ENCODE data around the gene TMEM33. TPM values are rescaled to one million over a fixed set of nuclear protein-coding genes. Genes with fewer than 3 reads are reported as not detected.

TMEM33 gene
- total RNA-seq, 1 donor from 2014 or later = 65.1 TPM

GRCh38 chr4:41939016-41939626 is 3.9 kb downstream of the TMEM33 start:
- no peak overlapping the region for H3K4me3 ChIP-seq
- H3K27ac ChIP-seq = no peak overlapping the region
- no peak for DNase-seq (ENCODE audit: low spot score in 2 of 2)
- no peak for TF ChIP-seq CTCF (IDR thresholded peaks at IDR 0.05)
- no peaks in the 10 kb centered on the region for H3K9me3 ChIP-seq
- H3K36me3 ChIP-seq = peaks cover 7 to 26% of the 10 kb centered on the region in 2 donors
- no peaks in the 10 kb centered on the region for H3K27me3 ChIP-seq
- peaks cover 4 to 6% of the 10 kb centered on the region in 2 donors for H3K4me1 ChIP-seq
- intact Hi-C loops (cut with DNase I) = no loop called here

- intact Hi-C loops (cut with DNase I) = no loop called here
- no peaks in the 10 kb centered on the region for H3K27me3 ChIP-seq
- H3K36me3 ChIP-seq = peaks cover 18 to 39% of the 10 kb centered on the region in 2 donors
- H3K9me3 ChIP-seq = no peaks in the 10 kb centered on the region
- no peak overlapping the region for H3K27ac ChIP-seq
- no peak for DNase-seq (ENCODE audit: low spot score in 2 of 2)
- H3K4me1 ChIP-seq = peaks cover 4 to 6% of the 10 kb centered on the region in 2 donors
- TF ChIP-seq CTCF (IDR thresholded peaks at IDR 0.05) = no peak
- no peak overlapping the region for H3K4me3 ChIP-seq
Measured at GRCh38 chr4:41940834-41941233, 5.6 kb downstream of the TMEM33 start.

- no peak for DNase-seq (ENCODE audit: low spot score in 2 of 2)
- Histone ChIP-seq H3K27me3 (no peaks in the 10 kb centered on the region), H3K4me1 (no peaks in the 10 kb centered on the region), H3K27ac (no peak overlapping the region), H3K36me3 (peaks cover 18 to 45% of the 10 kb centered on the region in 2 donors), H3K9me3 (no peaks in the 10 kb centered on the region), H3K4me3 (no peak overlapping the region)
- TF ChIP-seq CTCF (IDR thresholded peaks at IDR 0.05) = no peak
- intact Hi-C loops (cut with DNase I) = no loop called here
Measured at GRCh38 chr4:41943506-41943905, 8.3 kb downstream of the TMEM33 start.

GRCh38 chr4:41944089-41944488 is 8.9 kb downstream of the TMEM33 start:
- peaks cover 18 to 43% of the 10 kb centered on the region in 2 donors for H3K36me3 ChIP-seq

GRCh38 chr4:41949531-41949930 is 14.3 kb downstream of the TMEM33 start:
- no peak overlapping the region for H3K4me3 ChIP-seq
- no peak for DNase-seq (ENCODE audit: low spot score in 2 of 2)
- H3K9me3 ChIP-seq = no peaks in the 10 kb centered on the region
- H3K27ac ChIP-seq = no peak overlapping the region
- TF ChIP-seq CTCF (IDR thresholded peaks at IDR 0.05) = no peak
- H3K36me3 ChIP-seq = peaks cover 33 to 58% of the 10 kb centered on the region in 2 donors
- intact Hi-C loops (cut with DNase I) = no loop called here
- H3K27me3 ChIP-seq = no peaks in the 10 kb centered on the region
- H3K4me1 ChIP-seq = no peaks in the 10 kb centered on the region

More at GRCh38 chr4:41944089-41944488, 8.9 kb downstream of the TMEM33 start:
- Histone ChIP-seq H3K27ac (no peak overlapping the region), H3K27me3 (no peaks in the 10 kb centered on the region), H3K4me3 (no peak overlapping the region), H3K9me3 (no peaks in the 10 kb centered on the region), H3K4me1 (no peaks in the 10 kb centered on the region)
- TF ChIP-seq CTCF (IDR thresholded peaks at IDR 0.05) = no peak
- intact Hi-C loops (cut with DNase I) = no loop called here
- DNase-seq (ENCODE audit: low spot score in 2 of 2) = no peak

- no peak for DNase-seq (ENCODE audit: low spot score in 2 of 2)
Measured at GRCh38 chr4:41957634-41958033, 22.4 kb downstream of the TMEM33 start.

More at GRCh38 chr4:41957634-41958033, 22.4 kb downstream of the TMEM33 start:
- H3K27ac ChIP-seq = no peak overlapping the region
- H3K4me1 ChIP-seq = no peaks in the 10 kb centered on the region
- intact Hi-C loops (cut with DNase I) = no loop called here
- H3K27me3 ChIP-seq = no peaks in the 10 kb centered on the region
- no peaks in the 10 kb centered on the region for H3K9me3 ChIP-seq
- TF ChIP-seq CTCF (IDR thresholded peaks at IDR 0.05) = peak in 1 of 3 experiments; percentile 14
- H3K36me3 ChIP-seq = peaks cover 21 to 24% of the 10 kb centered on the region in 2 donors
- H3K4me3 ChIP-seq = no peak overlapping the region

Measured in ascending aorta (tissue), 2 donors.